HG03571 (cell line): ENCODE measurements around the gene C16orf87.
A peak's percentile ranks its signal among the peaks of the same experiment; 100 is the strongest.
"Not testable (repeated sequence)": the region's sequence is repeated elsewhere in the genome, so short reads cannot be mapped to it uniquely, and the experiment has no call there.

ENCODE experiments used
- ATAC-seq: cut with Tn5 transposase; IDR thresholded peaks from one replicate; pipeline ENCODE4 v1.9.1; 2021; ENCODE audit not compliant: unreplicated experiment

C16orf87 gene

DNA sequence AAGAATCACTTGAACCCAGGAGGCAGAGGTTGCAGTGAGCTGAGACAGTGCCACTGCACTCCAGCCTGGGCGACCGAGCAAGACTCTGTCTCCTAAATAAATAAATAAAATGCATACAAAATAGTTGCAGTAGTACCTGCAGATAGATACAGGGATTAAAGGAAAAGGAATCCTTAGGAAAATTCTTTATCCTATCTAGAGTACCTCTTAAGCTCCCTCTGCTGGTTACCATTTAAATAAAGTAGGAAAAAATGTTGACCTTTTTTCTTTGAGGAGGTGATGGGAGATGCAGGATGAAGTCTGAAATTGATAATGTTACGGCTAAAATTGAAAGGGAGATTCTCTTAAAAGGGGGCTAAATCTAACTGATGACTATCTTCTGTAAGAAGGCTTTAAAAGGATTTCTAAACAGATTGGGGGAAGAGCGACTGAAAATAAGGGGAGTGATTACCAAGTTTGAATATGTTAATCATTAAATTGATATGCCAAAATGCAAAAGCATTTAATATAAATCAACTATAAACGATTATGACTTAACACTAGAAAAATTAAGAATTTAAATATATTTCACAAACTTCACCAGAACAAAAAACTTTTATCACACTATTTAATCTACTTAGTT is 29.4 kb downstream of the C16orf87 start:
- no peak for ATAC-seq

DNA sequence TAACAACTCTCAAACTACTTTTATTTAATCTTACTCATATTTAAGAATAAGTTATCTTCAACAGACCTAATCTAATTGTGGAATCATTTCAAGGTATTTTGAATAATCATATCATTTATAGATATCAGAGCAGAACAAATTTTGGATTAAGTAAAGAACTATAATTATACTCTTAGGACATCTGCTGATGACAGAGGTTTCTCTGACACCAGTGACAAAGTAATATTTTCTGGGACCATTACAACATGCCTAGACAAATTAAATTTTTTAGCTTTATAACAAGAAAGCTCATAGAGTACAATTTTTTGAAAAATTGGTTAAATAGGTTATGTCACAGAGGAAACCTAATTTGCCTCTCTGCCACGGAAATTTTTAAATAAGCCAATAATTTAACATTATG is 30.5 kb downstream of the C16orf87 start:
- no peak for ATAC-seq

DNA sequence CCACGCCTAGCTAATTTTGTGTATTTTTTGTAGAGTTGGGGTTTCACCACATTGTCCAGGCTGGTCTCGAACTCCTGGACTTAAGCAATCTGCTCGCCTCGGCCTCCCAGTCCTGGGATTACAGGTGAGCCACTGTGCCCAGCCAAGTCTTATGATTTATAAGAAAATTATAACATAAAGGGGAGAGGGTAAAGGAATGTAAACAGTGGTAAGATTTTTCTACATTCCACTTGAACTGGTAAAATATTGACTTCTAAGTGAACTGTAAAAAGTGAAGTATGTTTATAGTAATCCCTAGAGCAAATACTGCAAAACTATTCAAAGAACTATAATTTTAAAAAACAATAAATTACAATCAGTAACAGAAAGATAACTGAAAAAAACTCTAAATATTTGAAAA is 33.5 kb downstream of the C16orf87 start:
- no peak for ATAC-seq

DNA sequence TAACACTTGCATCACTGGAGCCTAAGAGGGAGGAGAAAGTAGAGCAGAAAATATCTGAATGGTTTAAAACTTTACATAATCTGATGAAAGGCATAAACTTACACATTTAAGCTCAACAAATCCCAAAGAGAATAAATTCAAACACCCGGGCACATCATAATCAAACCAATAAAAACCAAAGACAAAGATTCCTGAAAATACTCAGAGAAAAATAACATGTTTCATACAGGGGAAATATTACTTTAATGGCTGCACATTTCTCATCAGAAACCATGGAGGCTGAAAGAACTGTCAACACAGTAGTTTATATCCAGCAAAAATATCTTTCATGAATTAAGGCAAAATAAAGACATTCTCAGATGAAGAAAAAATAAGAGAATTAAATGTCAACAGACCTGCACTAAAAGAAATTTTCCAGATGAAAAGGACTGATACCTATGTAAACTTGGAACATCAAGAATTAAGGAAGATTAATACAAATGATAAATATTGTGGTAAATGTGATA is 34.2 kb downstream of the C16orf87 start:
- ATAC-seq = no peak

DNA sequence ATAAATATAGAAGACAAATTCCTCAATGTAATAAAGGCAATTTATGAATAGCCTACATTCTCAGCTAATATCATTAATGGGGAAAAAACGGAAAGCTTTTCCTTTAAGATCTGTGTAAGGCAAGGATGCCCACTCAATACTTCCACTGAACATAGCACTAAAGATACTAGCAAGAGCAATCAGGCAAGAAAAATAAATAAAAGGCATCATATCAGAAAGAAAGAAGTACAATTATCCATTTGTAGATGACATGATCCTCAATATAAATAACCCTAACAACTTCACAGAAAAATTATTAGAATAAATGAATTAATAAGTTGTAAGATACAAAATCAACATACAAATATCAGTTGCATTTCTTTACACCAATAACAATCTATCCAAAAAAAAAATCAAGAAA is 37.1 kb downstream of the C16orf87 start:
- no peak for ATAC-seq

DNA sequence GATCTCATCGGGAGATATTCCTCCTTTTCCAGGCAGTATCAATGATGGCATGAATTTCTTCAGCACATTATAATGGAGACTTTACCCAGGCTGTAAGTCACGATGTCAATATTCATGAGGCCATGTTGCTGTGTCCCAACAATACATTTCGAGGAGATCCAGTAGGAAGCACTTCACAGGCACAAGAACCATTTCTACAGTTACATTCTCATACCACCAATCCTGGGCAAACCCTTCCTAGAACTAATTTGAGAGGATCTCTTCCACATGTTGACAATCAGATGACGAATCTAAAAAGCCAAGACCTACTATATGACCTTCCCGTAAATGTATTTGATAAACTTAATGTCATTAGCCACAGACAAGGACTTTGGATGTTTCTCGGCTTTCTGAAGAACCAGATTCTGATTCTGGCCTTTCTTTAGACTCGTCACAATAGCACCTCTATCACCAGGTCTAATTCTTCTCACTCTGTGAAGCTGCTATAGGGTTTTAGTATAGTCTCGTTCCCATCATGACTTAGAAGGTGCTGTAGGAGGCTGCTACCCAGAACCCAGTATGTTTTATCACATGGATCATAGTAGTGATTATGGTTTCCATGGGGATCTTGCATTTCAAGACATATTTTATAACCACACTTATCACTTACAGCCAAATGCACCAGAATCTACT is 40.2 kb downstream of the C16orf87 start:
- no peak for ATAC-seq

DNA sequence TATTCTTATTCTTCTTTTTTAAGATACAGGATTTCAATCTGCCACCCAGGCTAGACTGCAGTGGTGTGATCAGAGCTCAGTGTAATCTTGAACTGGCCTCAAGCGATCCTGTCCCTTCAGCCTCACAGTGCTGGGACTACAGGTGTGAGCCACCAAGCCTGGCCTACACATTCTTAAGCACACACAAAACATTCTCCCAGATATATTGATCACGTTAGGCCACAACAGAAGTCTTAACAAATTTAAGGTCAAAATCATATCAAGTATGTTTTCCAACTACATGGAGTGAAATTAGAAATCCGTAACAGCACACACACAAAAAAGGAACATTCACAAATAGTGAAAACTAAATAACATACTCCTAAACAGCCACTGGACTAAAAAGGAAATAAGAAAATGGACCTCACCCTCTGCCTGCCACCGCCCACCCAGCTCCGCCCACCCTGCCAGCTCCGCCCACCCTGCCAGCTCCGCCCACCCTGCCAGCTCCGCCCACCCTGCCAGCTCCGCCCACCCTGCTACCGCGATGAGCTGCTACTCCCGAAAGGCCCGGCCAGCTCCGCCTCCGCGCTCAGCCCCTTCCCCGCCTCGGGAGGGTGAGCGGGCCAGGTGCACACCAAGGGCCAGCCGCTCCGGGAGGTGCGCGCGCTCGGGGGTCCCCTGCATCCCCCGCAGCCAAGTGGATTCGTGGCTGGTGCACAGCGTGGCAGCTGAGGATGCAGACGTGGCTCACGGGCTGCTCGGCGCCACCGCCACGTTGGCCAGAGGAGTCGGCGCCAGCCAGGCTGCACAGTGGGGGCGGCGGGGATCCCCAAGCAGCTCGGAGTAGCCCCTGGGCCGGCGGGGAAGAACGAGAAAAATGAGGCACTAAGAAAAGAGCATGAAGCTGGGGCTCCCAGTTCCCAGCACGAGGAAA is 41.2 kb downstream of the C16orf87 start:
- peak; percentile 72 for ATAC-seq

DNA sequence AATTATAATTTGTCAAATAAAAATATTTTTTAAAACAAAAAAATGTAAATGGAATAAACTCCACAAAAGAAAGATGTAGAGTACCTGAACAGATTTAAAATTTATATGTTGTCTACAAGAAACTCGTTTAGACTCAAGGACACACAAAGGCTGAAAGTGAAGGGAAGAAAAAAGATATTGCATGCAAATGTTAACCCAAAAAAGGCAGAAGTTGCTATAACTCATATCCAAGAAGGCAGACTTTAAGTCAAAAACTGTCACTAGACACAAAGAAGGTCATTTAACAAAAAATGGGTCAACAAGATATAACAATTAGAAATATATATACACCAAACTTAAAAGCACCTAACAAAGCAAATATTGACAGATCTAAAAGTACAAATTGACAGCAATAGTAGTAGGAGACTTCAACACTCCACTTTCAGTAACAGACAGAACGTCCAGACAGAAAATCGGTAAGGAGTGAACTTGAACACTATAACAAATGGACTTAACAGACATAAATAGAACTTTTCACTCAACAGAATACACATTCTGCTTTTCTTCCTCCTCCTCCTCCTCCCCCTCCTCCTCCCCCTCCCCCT is 42.0 kb downstream of the C16orf87 start:
- no peak for ATAC-seq

DNA sequence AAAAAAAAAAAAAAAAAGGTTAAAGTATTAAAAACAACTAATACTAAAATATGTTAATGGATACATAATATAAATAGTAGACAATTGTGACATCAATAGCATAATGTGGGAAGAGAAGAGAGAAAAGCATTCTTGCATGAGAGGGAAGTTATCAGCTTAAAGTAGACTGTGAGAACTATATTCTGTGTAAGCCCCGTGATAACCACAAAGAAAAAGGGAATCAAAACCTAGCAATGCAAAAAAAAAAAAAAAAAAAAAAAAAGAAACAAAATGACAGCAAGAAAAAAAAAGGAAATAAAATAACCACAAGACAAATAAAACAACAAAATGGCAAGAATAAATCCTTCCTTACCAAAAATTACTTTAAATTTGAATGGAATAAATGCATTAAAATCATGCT is 43.1 kb downstream of the C16orf87 start:
- ATAC-seq = no peak

DNA sequence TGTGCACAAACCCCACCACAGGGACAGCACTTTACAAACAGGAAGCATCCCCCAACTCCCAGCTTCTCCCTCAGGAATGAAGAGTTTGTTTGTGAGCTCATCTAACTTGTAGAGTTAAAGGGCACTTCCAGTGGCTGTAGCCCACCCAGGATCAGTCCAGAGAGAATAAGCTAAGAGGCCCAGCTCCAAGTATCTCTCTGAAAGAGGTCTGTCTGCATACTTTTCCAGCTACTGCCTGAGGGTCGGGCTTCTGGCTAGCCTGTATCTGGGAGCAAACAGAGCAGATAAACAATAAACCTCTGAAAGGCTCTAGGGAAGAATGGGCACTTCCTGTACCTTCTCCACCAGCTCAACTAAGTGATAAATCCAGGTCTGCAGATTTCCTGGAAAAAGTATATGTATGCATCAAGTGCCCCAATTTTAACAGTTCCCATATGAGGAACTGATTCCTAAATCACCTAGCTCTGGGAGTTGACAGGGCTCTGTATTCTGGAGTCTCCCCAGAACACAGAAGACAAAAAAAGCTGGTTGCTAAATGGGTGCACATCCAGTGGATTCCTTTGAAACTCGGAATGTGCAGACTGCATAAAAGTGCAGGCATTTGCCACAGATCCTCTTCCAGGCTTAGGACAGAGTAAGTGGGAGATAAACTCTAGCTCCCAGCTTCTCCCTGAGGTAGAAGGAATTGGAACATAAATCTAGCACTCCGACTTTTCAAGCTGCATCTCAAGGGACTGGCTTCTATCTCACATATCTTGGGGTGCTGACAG is 45.7 kb downstream of the C16orf87 start:
- no peak for ATAC-seq

DNA sequence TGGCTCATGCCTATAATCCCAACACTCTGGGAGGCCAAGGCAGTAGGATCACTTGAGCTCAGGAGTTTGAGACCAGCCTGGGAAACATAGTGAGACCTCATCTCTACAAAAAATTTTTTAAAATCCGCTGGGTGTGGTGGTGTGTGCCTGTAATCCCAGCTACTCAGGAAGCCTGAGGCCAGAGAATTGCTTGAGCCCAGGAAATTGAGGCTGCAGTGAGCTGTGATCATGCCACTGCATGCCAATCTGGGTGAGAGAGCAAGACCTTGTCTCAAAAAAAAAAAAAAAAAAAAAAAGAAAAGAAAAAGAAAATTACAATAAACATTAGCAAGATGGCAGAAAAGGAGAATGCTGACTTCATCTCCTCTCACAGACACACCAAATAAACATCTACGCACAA is 46.4 kb downstream of the C16orf87 start:
- ATAC-seq = not testable (repeated sequence)

DNA sequence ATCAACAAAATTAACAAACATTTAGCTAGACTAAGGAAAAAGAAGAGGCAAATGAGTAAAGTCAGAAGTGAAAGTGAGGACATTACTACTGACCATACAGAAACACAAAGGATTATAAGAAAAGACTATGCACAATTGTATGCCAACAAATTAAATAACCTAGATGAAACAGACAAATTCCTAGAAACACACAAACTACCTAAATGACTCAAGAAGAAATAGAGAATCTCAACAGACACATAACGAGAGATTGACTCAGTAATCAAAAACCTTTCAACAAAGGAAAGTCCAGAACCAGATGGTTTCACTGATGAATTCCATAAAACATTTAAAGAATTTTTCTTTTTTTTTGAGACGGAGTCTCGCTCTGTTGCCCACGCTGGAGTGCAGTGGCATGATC is 47.2 kb downstream of the C16orf87 start:
- ATAC-seq = no peak

DNA sequence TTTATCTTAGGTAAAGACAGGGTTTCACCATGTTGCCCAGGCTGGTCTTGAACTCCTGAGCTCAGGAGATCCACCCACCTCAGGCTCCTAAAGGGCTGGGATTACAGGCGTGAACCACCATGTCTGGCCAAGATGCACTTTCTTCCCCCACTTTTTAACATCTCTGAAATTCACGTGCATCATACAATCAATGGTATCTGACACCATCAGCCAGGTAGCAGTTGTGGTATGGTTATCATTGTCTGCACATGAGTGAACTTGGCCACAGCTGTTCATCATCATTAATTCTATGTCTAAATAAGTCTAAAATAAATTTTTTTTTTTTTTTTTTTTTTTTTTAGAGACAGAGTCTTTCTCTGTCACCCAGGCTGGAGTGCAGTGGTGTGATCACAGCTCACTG is 48.7 kb downstream of the C16orf87 start:
- no peak for ATAC-seq

DNA sequence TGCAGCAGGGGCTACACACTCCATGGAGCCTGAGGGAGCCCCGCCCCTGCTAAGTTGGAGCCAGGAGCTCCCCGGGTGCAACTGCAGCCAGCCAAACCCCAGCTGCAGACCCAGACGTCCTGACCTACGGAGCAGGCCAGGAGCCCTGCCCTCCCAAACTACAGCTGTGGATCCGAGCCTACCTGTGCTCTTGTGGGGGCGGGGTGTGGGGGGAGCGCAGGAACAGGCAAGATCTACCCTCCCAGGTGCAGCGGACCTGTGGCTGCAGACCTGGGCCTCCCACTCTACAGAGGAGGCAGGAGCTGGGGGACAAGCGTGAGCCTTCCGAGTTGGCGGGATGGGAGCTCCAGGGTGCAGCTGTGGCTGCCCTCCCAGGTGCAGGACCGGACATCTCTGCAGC is 53.2 kb downstream of the C16orf87 start:
- no peak for ATAC-seq

DNA sequence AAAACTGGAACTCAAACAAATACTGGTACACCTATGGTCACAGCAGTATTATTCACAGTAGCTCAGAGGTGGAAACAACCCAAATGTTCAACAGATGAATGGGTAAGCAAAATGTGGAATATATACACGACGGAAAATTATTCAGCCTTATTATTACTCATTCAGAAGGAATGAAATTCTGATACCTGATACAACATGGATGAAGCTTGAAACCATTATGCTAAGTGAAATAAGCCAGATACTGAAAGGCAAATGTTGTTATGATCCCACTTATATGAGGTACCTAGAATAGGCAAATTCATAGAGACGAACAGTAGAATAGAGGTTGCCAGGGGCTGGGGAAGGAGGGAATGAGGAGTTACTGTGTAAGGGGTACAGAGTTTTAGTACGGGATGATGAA is 55.8 kb downstream of the C16orf87 start:
- ATAC-seq = no peak

DNA sequence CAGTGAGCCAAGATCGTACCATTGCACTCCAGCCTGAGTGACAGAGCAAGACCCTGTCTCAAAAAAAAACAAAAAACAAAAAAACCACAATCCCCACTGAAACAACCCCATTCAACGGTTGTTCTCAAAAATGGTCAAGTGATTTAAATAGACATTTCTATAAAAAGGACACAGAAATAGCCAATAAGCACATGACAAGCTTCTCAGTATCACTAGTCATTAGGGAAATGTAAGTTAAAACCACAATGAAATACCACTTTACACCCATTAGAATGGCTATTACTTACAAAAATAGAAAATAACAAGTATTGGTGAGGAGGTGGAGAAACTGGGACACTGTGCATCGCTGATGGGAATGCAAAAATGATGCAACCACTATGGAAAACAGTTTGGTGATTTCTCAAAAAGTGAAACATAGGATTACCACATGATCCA is 56.2 kb downstream of the C16orf87 start:
- no peak for ATAC-seq

DNA sequence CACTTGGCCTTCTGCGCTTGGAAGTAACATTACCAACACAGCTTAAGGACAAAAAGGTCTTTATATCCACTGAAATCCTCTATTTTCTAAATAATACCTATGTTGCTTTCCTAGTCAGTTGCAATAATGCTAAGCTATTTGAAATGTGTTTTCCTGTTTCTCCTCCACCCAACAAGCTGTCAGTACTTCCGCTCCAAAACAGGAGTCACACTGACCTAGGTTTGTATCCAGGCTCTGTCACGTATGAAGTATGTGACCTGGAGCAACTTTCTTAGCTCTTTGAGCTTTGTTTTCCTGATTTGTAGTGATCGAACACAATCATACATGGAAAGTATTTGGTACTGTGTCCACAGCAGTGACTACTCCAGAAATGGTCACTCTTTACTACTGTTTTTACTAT is 58.5 kb downstream of the C16orf87 start:
- no peak for ATAC-seq

DNA sequence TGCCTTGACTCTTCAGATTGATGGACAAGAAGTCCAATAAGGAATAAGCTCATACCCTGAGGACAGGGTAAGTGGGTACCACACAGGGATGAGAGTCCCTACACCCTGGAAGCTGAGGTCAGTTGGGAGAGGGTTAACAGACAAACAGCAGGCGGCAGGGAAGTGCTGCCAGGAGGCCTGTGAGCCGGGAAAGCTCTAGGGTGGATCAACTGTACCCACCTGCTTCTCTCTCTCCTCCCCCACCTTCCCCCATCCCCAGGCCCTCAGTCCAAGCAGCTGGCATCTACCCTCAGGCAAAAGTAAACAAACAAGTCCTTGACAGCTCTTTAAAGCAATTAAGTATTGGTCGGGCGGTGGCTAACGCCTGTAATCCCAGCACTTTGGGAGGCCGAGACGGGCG is 62.2 kb downstream of the C16orf87 start:
- no peak for ATAC-seq

DNA sequence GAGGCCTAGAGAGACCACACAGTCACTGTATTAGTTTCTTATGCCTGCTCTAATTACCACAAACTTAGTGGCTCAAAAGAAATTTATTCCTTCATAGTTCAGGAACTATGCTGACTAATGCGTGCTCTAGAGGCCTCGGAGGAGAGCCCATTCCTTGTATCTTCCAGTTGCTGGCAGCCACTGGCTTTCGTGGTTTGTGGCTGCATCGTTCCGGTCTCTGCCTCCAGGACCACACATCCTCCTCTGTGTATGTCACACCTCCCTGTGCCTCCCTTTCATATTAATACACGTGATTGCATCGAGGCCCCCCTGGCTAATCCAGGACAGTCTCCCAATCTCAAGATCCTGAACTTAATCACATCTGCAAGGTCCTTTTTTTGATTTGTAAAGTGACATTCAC is 65.9 kb downstream of the C16orf87 start:
- no peak for ATAC-seq

DNA sequence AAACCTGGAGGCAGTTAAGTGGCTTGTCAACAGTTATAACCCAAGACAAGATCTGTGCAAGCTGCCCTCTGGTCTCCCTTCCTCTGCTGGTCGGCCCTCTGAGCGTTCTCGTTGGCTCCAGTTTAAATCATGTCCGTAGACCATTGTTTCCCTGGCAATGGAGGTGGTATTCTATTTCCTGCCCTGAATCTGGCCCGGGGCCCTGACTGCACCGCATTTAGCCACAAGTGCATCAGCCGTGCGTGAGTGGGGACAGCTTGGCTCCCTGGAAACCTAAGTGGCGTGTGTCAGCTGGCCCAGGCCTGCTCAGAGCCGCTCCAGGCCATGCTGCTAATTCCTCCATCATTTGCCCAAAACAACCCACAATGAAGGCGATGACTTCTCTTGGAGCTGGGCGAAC is 67.8 kb downstream of the C16orf87 start:
- no peak for ATAC-seq

DNA sequence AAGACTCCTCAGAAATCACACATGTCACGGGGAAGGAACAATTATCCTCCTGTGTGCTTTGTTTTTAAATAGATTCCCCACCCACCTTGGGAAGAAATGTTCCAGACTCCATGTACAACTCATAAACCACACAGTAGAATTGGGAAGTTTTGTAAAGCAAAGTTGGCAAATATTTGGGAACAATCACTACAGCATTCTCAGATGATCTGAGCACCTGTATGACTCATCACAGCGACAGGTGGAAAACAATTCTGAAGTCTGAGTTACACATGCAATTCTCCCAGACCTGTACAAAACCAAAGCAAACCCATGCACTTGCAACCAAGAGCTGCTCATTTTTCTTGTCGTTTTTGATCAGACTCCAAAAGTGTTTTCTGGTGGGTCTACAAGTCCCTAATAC is 68.4 kb downstream of the C16orf87 start:
- no peak for ATAC-seq
